Gastroesophageal sphincter (tissue), 3 donors: ENCODE data around the gene COQ6.

Experiments
- EP300 ChIP-seq: sonication (generic); formaldehyde crosslinking; IDR thresholded peaks from one replicate; pipeline ENCODE4 v1.6.1; 2017; ENCODE audit warnings: antibody characterized with exemption, mild to moderate bottlenecking
- POLR2AphosphoS5 ChIP-seq: sonication (generic); formaldehyde crosslinking; IDR thresholded peaks from one replicate; pipeline ENCODE4 v1.6.1; 2017; ENCODE audit warnings: antibody characterized with exemption
- TF ChIP-seq, protein P1 (sequence below), 4 experiments: fragments of 200-600 bp in 2 of 4; fragments of 450-650 bp in 2 of 4; sonication (generic) in 1 of 4; IDR thresholded peaks; one replicate each; pipeline ENCODE4 v1.5.1; 2017 to 2019; ENCODE audit warnings: antibody characterized with exemption in 4 of 4, mild to moderate bottlenecking in 2 of 4, moderate library complexity in 2 of 4

- TF ChIP-seq POLR2AphosphoS5 (no peak), EP300 (no peak)
- TF ChIP-seq, protein P1, sequence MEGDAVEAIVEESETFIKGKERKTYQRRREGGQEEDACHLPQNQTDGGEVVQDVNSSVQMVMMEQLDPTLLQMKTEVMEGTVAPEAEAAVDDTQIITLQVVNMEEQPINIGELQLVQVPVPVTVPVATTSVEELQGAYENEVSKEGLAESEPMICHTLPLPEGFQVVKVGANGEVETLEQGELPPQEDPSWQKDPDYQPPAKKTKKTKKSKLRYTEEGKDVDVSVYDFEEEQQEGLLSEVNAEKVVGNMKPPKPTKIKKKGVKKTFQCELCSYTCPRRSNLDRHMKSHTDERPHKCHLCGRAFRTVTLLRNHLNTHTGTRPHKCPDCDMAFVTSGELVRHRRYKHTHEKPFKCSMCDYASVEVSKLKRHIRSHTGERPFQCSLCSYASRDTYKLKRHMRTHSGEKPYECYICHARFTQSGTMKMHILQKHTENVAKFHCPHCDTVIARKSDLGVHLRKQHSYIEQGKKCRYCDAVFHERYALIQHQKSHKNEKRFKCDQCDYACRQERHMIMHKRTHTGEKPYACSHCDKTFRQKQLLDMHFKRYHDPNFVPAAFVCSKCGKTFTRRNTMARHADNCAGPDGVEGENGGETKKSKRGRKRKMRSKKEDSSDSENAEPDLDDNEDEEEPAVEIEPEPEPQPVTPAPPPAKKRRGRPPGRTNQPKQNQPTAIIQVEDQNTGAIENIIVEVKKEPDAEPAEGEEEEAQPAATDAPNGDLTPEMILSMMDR (IDR thresholded peaks at IDR 0.05), result no peak
Measured at GRCh38 chr14:73937012-73937411, 13.1 kb upstream of the COQ6 start.
